Keratinocyte (primary cell): ENCODE data around the gene OR2D3.

Experiments used
- CTCF ChIP-seq, 3 experiments: IDR thresholded peaks in 1 of 3; conservative IDR thresholded peaks in 1 of 3; optimal IDR thresholded peaks in 1 of 3; 2 replicates in 2 of 3; 3 replicates in 1 of 3; pipeline versions ENCODE3 to v1.5.1; 2011; ENCODE audit warnings: low read length in 3 of 3, mild to moderate bottlenecking in 3 of 3, moderate library complexity in 2 of 3, control low read depth in 1 of 3, inconsistent platforms in 1 of 3; ENCODE audit not compliant: insufficient read depth in 2 of 3; ENCODE audit errors: extremely low read depth in 1 of 3
- EZH2 ChIP-seq: IDR thresholded peaks from one replicate; pipeline ENCODE4 v1.6.1; 2012; ENCODE audit warnings: inconsistent platforms, mild to moderate bottlenecking, low read length, moderate library complexity

GRCh38 chr11:6882751-6883150 is 38.1 kb upstream of the OR2D3 start:
- no peak for TF ChIP-seq CTCF (optimal IDR thresholded peaks at IDR 0.05 in 1 of 3, IDR thresholded peaks at IDR 0.05 in 1 of 3, conservative IDR thresholded peaks at IDR 0.05 in 1 of 3; ENCODE audit: extremely low read depth in 1 of 3, insufficient read depth in 2 of 3, low read length in 3 of 3)
- TF ChIP-seq EZH2: no peak
